IPS DF 6.9 (cell line): ENCODE measurements around the gene MAPKAP1.

Experiments
- DNase-seq: peaks from one replicate; pipeline ENCODE4 v3.0.0-alpha.2; 2013; ENCODE audit warnings: low read depth, low spot score
- H3K27ac ChIP-seq: one replicate; pipeline ENCODE4 v1.5.1; 2013; ENCODE audit warnings: low read length, control low read depth
- H3K27me3 ChIP-seq: 2 replicates; pipeline ENCODE4 v1.6.1; 2013; ENCODE audit warnings: mild to moderate bottlenecking, low read length; ENCODE audit not compliant: control insufficient read depth, insufficient read depth
- H3K36me3 ChIP-seq: 2 replicates; pipeline ENCODE4 v1.6.1; 2013; ENCODE audit warnings: low read length; ENCODE audit not compliant: control insufficient read depth, insufficient read depth
- H3K4me1 ChIP-seq: 2 replicates; pipeline ENCODE4 v1.6.1; 2013; ENCODE audit warnings: low read length; ENCODE audit not compliant: control insufficient read depth, insufficient read depth
- H3K4me3 ChIP-seq: 2 replicates; pipeline ENCODE4 v1.5.1; 2013; ENCODE audit warnings: mild to moderate bottlenecking, low read length
- H3K9me3 ChIP-seq: 2 replicates; pipeline ENCODE4 v1.6.1; 2013; ENCODE audit warnings: low read length, inconsistent platforms; ENCODE audit not compliant: control insufficient read depth, insufficient read depth
- WGBS: extraction: QIAGEN DNeasy Blood & Tissue Kit; methylation state at CpG from one replicate; pipeline ENCODE4 v1.1.7; 2013; ENCODE audit warnings: mixed read lengths, missing lambda C conversion rate; ENCODE audit not compliant: insufficient read length, insufficient coverage; 5-methylcytosine and 5-hydroxymethylcytosine counted together

MAPKAP1 gene

GRCh38 chr9:125631391-125632085 lies 75.5 kb downstream of the MAPKAP1 start:
- H3K27me3 ChIP-seq, result no peaks in the 10 kb centered on the region
- H3K4me3 ChIP-seq, result no peak overlapping the region
- H3K4me1 ChIP-seq, result peaks cover 2% of the 10 kb centered on the region; the same call in 1 of the 2 replicates
- H3K9me3 ChIP-seq, result no peaks in the 10 kb centered on the region
- H3K27ac ChIP-seq, result no peak overlapping the region
- DNase-seq, result no peak
- WGBS, result no CpG with 5 or more reads among the region's 7 CpGs
- no peaks in the 10 kb centered on the region for H3K36me3 ChIP-seq

GRCh38 chr9:125630436-125630835 lies 76.6 kb downstream of the MAPKAP1 start:
- Histone ChIP-seq H3K27me3 (no peaks in the 10 kb centered on the region), H3K4me1 (peaks cover 2% of the 10 kb centered on the region; the same call in 1 of the 2 replicates), H3K36me3 (no peaks in the 10 kb centered on the region), H3K4me3 (no peak overlapping the region), H3K27ac (no peak overlapping the region), H3K9me3 (no peaks in the 10 kb centered on the region)
- DNase-seq, result no peak
- no CpG with 5 or more reads among the region's 1 CpG for WGBS

- peaks cover 2% of the 10 kb centered on the region; the same call in 1 of the 2 replicates for H3K4me1 ChIP-seq
- no CpG with 5 or more reads among the region's 3 CpGs for WGBS
Observed at GRCh38 chr9:125629446-125629845, 77.6 kb downstream of the MAPKAP1 start.

GRCh38 chr9:125626187-125626586 lies 80.8 kb downstream of the MAPKAP1 start:
- Histone ChIP-seq H3K27ac (no peak overlapping the region), H3K36me3 (no peaks in the 10 kb centered on the region), H3K4me3 (no peak overlapping the region), H3K27me3 (no peaks in the 10 kb centered on the region), H3K4me1 (no peaks in the 10 kb centered on the region), H3K9me3 (no peaks in the 10 kb centered on the region)
- DNase-seq, result no peak

More at GRCh38 chr9:125629446-125629845, 77.6 kb downstream of the MAPKAP1 start:
- no peaks in the 10 kb centered on the region for H3K36me3 ChIP-seq
- DNase-seq, result no peak
- H3K27me3 ChIP-seq, result no peaks in the 10 kb centered on the region
- no peak overlapping the region for H3K27ac ChIP-seq
- no peak overlapping the region for H3K4me3 ChIP-seq
- no peaks in the 10 kb centered on the region for H3K9me3 ChIP-seq

GRCh38 chr9:125621170-125621569 lies 85.8 kb downstream of the MAPKAP1 start:
- no CpG with 5 or more reads among the region's 1 CpG for WGBS

GRCh38 chr9:125620216-125620615 lies 86.8 kb downstream of the MAPKAP1 start:
- Histone ChIP-seq H3K4me1 (no peaks in the 10 kb centered on the region), H3K4me3 (no peak overlapping the region), H3K27ac (no peak overlapping the region), H3K9me3 (no peaks in the 10 kb centered on the region), H3K36me3 (no peaks in the 10 kb centered on the region), H3K27me3 (no peaks in the 10 kb centered on the region)
- no peak for DNase-seq
- WGBS, result no CpG with 5 or more reads among the region's 5 CpGs

More at GRCh38 chr9:125621170-125621569, 85.8 kb downstream of the MAPKAP1 start:
- H3K4me1 ChIP-seq, result no peaks in the 10 kb centered on the region
- no peak overlapping the region for H3K27ac ChIP-seq
- H3K27me3 ChIP-seq, result no peaks in the 10 kb centered on the region
- no peaks in the 10 kb centered on the region for H3K9me3 ChIP-seq
- no peaks in the 10 kb centered on the region for H3K36me3 ChIP-seq
- H3K4me3 ChIP-seq, result no peak overlapping the region
- no peak for DNase-seq

- Histone ChIP-seq H3K27ac (no peak overlapping the region), H3K4me1 (peaks cover 4% of the 10 kb centered on the region; the same call in 1 of the 2 replicates), H3K4me3 (no peak overlapping the region), H3K36me3 (no peaks in the 10 kb centered on the region), H3K9me3 (no peaks in the 10 kb centered on the region), H3K27me3 (no peaks in the 10 kb centered on the region)
- no CpG with 5 or more reads among the region's 5 CpGs for WGBS
- DNase-seq, result no peak
Observed at GRCh38 chr9:125617087-125617486, 89.9 kb downstream of the MAPKAP1 start.

GRCh38 chr9:125613141-125613540 lies 93.9 kb downstream of the MAPKAP1 start:
- no peak overlapping the region for H3K27ac ChIP-seq
- DNase-seq, result no peak
- H3K36me3 ChIP-seq, result no peaks in the 10 kb centered on the region
- H3K9me3 ChIP-seq, result no peaks in the 10 kb centered on the region
- no peaks in the 10 kb centered on the region for H3K27me3 ChIP-seq
- H3K4me3 ChIP-seq, result no peak overlapping the region
- H3K4me1 ChIP-seq, result peaks cover 6% of the 10 kb centered on the region; the same call in 1 of the 2 replicates
- no CpG with 5 or more reads among the region's 4 CpGs for WGBS

GRCh38 chr9:125612616-125613015 lies 94.4 kb downstream of the MAPKAP1 start:
- no peaks in the 10 kb centered on the region for H3K27me3 ChIP-seq
- no peaks in the 10 kb centered on the region for H3K36me3 ChIP-seq
- no peaks in the 10 kb centered on the region for H3K9me3 ChIP-seq
- peaks cover 6% of the 10 kb centered on the region; the same call in 1 of the 2 replicates for H3K4me1 ChIP-seq
- H3K27ac ChIP-seq, result no peak overlapping the region
- H3K4me3 ChIP-seq, result no peak overlapping the region
- no peak for DNase-seq

- H3K9me3 ChIP-seq, result no peaks in the 10 kb centered on the region
- H3K27ac ChIP-seq, result no peak overlapping the region
- DNase-seq, result no peak
- H3K4me3 ChIP-seq, result no peak overlapping the region
- peaks cover 8% of the 10 kb centered on the region; the same call in 1 of the 2 replicates for H3K4me1 ChIP-seq
- no CpG with 5 or more reads among the region's 2 CpGs for WGBS
- H3K36me3 ChIP-seq, result no peaks in the 10 kb centered on the region
- H3K27me3 ChIP-seq, result no peaks in the 10 kb centered on the region
Observed at GRCh38 chr9:125611121-125611765, 95.8 kb downstream of the MAPKAP1 start.
